Endothelial cell of umbilical vein (primary cell): ENCODE data around the gene PBX3. TPM values are rescaled to one million over a fixed set of nuclear protein-coding genes. Genes with fewer than 3 reads are reported as not detected.

Experiments used
- BruUV-seq: library from RNA; stranded (reverse); fragments of 400-500 nt; replicated peaks from 2 replicates; lab custom pipeline; 2021; lab: Mats Ljungman, UMichigan
- CTCF ChIA-PET: fragments of 300-600, 350-600 bp; sonication (Branson Sonifier 250); formaldehyde crosslinking; loops from one replicate; lab custom pipeline; 2021; ENCODE audit warnings: antibody characterized with exemption, inconsistent platforms; lab: Charles Lee
- POLR2A ChIA-PET: fragments of 300-600, 350-600 bp; sonication (Branson Sonifier 250); formaldehyde crosslinking; loops from one replicate; lab custom pipeline; 2021; ENCODE audit warnings: antibody characterized with exemption, inconsistent platforms; lab: Charles Lee
- DNase-seq: peaks from one replicate; pipeline ENCODE4 v3.0.0-alpha.2; 2011; ENCODE audit warnings: low read depth, low spot score
- FAIRE-seq: peaks from 2 replicates; lab custom pipeline; 2011; peaks lifted over from hg19 to GRCh38; lab: Jason Lieb, UNC
- H2AFZ ChIP-seq: 2 replicates; pipeline ENCODE4 v1.6.0; 2012; ENCODE audit warnings: low read depth, low read length, control low read depth, inconsistent platforms
- H3K27ac ChIP-seq: 2 replicates; pipeline ENCODE4 v1.5.1; 2011; ENCODE audit warnings: low read depth, mild to moderate bottlenecking, control low read depth, low read length, moderate library complexity; ENCODE audit not compliant: insufficient read depth
- H3K27me3 ChIP-seq, 2 experiments: 2 replicates each; pipeline versions ENCODE4 v1.6.0 to v1.6.1; 2011; ENCODE audit warnings: low read length in 2 of 2, mixed read lengths in 1 of 2; ENCODE audit not compliant: control insufficient read depth in 2 of 2, insufficient read depth in 2 of 2
- H3K36me3 ChIP-seq, 2 experiments: 2 replicates in 1 of 2; 3 replicates in 1 of 2; pipeline ENCODE4 v1.5.1; 2011; ENCODE audit warnings: low read length in 2 of 2, mild to moderate bottlenecking in 1 of 2, moderate library complexity in 1 of 2; ENCODE audit not compliant: control insufficient read depth in 2 of 2, insufficient read depth in 2 of 2; ENCODE audit errors: extremely low read depth in 1 of 2
- H3K4me1 ChIP-seq: 3 replicates; pipeline ENCODE4 v1.5.1; 2011; ENCODE audit warnings: mild to moderate bottlenecking, low read length; ENCODE audit not compliant: control insufficient read depth, insufficient read depth; ENCODE audit errors: extremely low read depth
- H3K4me2 ChIP-seq: 2 replicates; pipeline ENCODE4 v1.6.1; 2011; ENCODE audit warnings: low read length, control low read depth, mixed read lengths; ENCODE audit not compliant: insufficient read depth
- H3K4me3 ChIP-seq, 3 experiments: fragments of 200-600 bp in 1 of 3; sonication (generic), shearing (Covaris generic) in 1 of 3; replicated peaks in 1 of 3; 2 replicates each; pipeline ENCODE4 v1.5.1; 2011 to 2016; ENCODE audit warnings: control low read depth in 3 of 3, low read length in 3 of 3, mild to moderate bottlenecking in 2 of 3, inconsistent platforms in 1 of 3, low read depth in 1 of 3, moderate library complexity in 1 of 3; ENCODE audit not compliant: insufficient read depth in 1 of 3
- H3K79me2 ChIP-seq: 2 replicates; pipeline ENCODE4 v1.6.0; 2012; ENCODE audit warnings: low read length, inconsistent platforms; ENCODE audit not compliant: control insufficient read depth, insufficient read depth
- H3K9ac ChIP-seq: replicated peaks from 2 replicates; pipeline ENCODE3; 2011; ENCODE audit warnings: low read length, control low read depth; ENCODE audit not compliant: insufficient read depth; ENCODE audit errors: extremely low read depth
- H3K9me1 ChIP-seq: replicated peaks from 3 replicates; pipeline ENCODE4 v1.6.0; 2011; ENCODE audit warnings: mild to moderate bottlenecking, low read length; ENCODE audit not compliant: control insufficient read depth, insufficient read depth; ENCODE audit errors: extremely low read depth
- H3K9me3 ChIP-seq: replicated peaks from 2 replicates; pipeline ENCODE4 v1.5.1; 2012; ENCODE audit warnings: low read length, inconsistent platforms; ENCODE audit not compliant: control insufficient read depth, insufficient read depth
- H4K20me1 ChIP-seq: replicated peaks from 2 replicates; pipeline ENCODE3; 2011; ENCODE audit warnings: mild to moderate bottlenecking, low read length; ENCODE audit not compliant: control insufficient read depth, insufficient read depth; ENCODE audit errors: extremely low read depth
- EZH2 ChIP-seq: IDR thresholded peaks from 2 replicates; pipeline ENCODE4 v1.6.1; 2012; ENCODE audit warnings: borderline replicate concordance, low read depth, mild to moderate bottlenecking, moderate library complexity, low read length, inconsistent platforms; ENCODE audit not compliant: severe bottlenecking
- FOS ChIP-seq: IDR thresholded peaks from 2 replicates; pipeline ENCODE4 v1.6.1; 2011; ENCODE audit warnings: mild to moderate bottlenecking, low read length, moderate library complexity, borderline replicate concordance; ENCODE audit not compliant: insufficient read depth
- GATA2 ChIP-seq: IDR thresholded peaks from 2 replicates; pipeline ENCODE4 v1.7.0; 2011; ENCODE audit warnings: low read depth, mild to moderate bottlenecking, moderate library complexity, mixed read lengths, low read length; ENCODE audit not compliant: insufficient read length, insufficient read depth
- JUN ChIP-seq: IDR thresholded peaks from 2 replicates; pipeline ENCODE4 v1.6.1; 2011; ENCODE audit warnings: borderline replicate concordance, low read depth; ENCODE audit not compliant: insufficient read length, insufficient read depth
- MYC ChIP-seq: IDR thresholded peaks from one replicate; pipeline ENCODE4 v1.6.1; 2011; ENCODE audit warnings: mild to moderate bottlenecking, low read depth, low read length
- POLR2A ChIP-seq: IDR thresholded peaks from 2 replicates; pipeline ENCODE4 v1.6.1; 2012; ENCODE audit warnings: low read depth, mild to moderate bottlenecking, control low read depth, low read length
- POLR2AphosphoS5 ChIP-seq: IDR thresholded peaks from 2 replicates; pipeline ENCODE4 v1.6.1; 2012; ENCODE audit warnings: low read depth, mild to moderate bottlenecking, control low read depth, low read length, moderate library complexity; ENCODE audit not compliant: insufficient read depth
- dilution Hi-C: fragments of 300-500 bp; cut with MboI; formaldehyde crosslinking; loops from one replicate; pipeline ENCODE4 v1.15.0; 2019; ENCODE audit warnings: low sequenced_read_pairs; ENCODE audit not compliant: extremely low pct_ligation_motif_present
- intact Hi-C: fragments of 100-400 bp; cut with micrococcal nuclease; formaldehyde crosslinking; loops from one replicate; pipeline ENCODE4 v1.10.0; 2022
- polyA plus RNA-seq, 4 experiments: library from polyadenylated mRNA; depleted of rRNA in 3 of 4; stranded (reverse) in 3 of 4; unstranded in 1 of 4; fragments of >200 nt; gene quantifications; 2 replicates each; pipeline versions ENCODE4 v1.2.1 to v1.2.3, GENCODE V29; 2011 to 2012; ENCODE audit warnings: missing spikeins in 1 of 4
- total RNA-seq: library from RNA; stranded (reverse); gene quantifications from 2 replicates; pipeline ENCODE4 v1.2.3, GENCODE V29; 2021
- TF ChIP-seq, protein P1 (sequence below): IDR thresholded peaks from 2 replicates; pipeline ENCODE4 v1.6.1; 2011; ENCODE audit not compliant: insufficient read depth, insufficient read length
- TF ChIP-seq, protein P2 (sequence below), 2 donors: IDR thresholded peaks; 1 replicate in 1 of 2; 2 replicates in 1 of 2; pipeline ENCODE4 v1.5.1; 2011; ENCODE audit warnings: low read length in 2 of 2, mild to moderate bottlenecking in 2 of 2, moderate library complexity in 2 of 2, control low read depth in 1 of 2, inconsistent platforms in 1 of 2, low read depth in 1 of 2; ENCODE audit not compliant: insufficient read depth in 1 of 2; ENCODE audit errors: extremely low read depth in 1 of 2

PBX3 gene
- total and polyA plus RNA-seq, 2 donors (not counting 3 experiments of a cell fraction or from before 2014, with no cell fraction given): 18.8 to 42.0 TPM

DNA sequence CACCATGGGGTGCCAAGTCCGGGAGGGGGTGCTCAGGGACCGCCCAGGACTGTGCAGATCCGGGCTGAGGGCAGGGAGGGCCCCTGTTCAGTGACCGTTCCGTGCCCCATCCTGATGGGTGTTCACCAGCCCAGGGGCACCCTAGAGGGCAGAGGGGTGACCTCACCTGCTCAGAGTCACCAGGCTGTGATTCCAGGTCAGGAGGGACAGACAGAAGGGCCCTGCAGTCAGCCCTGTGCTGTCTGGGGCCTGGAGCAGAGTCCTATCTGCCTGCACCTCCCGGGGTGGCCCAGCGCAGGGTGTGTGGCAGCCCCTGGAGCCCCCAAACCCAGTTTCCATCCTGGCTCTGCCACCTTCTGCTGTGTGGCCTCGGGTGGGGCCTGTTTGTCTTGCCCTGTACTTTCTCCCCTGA is 241.9 kb downstream of the PBX3 start:
- Histone ChIP-seq H2AFZ (no peak overlapping the region), H3K4me1 (no peaks in the 10 kb centered on the region), H3K27ac (no peak overlapping the region), H3K4me3 (no peak overlapping the region), H3K79me2 (no peaks in the 10 kb centered on the region), H3K9me3 (no peaks in the 10 kb centered on the region), H3K4me2 (no peak overlapping the region), H3K36me3 (no peaks in the 10 kb centered on the region), H4K20me1 (no peaks in the 10 kb centered on the region), H3K27me3 (no peaks in the 10 kb centered on the region), H3K9me1 (no peaks in the 10 kb centered on the region), H3K9ac (no peak overlapping the region)
- FAIRE-seq (no peak), DNase-seq (no peak)
- no peak for TF ChIP-seq MYC
- no peak for TF ChIP-seq JUN
- TF ChIP-seq, protein P1, sequence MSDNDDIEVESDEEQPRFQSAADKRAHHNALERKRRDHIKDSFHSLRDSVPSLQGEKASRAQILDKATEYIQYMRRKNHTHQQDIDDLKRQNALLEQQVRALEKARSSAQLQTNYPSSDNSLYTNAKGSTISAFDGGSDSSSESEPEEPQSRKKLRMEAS: no peak
- no peak for TF ChIP-seq GATA2
- TF ChIP-seq FOS: no peak
- TF ChIP-seq POLR2A: no peak
- no peak for TF ChIP-seq EZH2
- no peak for TF ChIP-seq POLR2AphosphoS5
- TF ChIP-seq, protein P2, sequence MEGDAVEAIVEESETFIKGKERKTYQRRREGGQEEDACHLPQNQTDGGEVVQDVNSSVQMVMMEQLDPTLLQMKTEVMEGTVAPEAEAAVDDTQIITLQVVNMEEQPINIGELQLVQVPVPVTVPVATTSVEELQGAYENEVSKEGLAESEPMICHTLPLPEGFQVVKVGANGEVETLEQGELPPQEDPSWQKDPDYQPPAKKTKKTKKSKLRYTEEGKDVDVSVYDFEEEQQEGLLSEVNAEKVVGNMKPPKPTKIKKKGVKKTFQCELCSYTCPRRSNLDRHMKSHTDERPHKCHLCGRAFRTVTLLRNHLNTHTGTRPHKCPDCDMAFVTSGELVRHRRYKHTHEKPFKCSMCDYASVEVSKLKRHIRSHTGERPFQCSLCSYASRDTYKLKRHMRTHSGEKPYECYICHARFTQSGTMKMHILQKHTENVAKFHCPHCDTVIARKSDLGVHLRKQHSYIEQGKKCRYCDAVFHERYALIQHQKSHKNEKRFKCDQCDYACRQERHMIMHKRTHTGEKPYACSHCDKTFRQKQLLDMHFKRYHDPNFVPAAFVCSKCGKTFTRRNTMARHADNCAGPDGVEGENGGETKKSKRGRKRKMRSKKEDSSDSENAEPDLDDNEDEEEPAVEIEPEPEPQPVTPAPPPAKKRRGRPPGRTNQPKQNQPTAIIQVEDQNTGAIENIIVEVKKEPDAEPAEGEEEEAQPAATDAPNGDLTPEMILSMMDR (IDR thresholded peaks at IDR 0.05; ENCODE audit: extremely low read depth in 1 of 2, insufficient read depth in 1 of 2, low read depth in 1 of 2, low read length in 2 of 2): no peak
- BruUV-seq: no TSS peak
- dilution Hi-C loops: no loop called here
- CTCF ChIA-PET: no interaction called here
- POLR2A ChIA-PET: no interaction called here
- intact Hi-C loops: no loop called here
